ENCODE results near the gene MAPK8. TPM values are rescaled to one million over a fixed set of nuclear protein-coding genes. Genes with fewer than 3 reads are reported as not detected.

Gene MAPK8
- total and polyA plus RNA-seq, 10 donors: 5.2 to 61.4 (median 37.4) TPM

DNA sequence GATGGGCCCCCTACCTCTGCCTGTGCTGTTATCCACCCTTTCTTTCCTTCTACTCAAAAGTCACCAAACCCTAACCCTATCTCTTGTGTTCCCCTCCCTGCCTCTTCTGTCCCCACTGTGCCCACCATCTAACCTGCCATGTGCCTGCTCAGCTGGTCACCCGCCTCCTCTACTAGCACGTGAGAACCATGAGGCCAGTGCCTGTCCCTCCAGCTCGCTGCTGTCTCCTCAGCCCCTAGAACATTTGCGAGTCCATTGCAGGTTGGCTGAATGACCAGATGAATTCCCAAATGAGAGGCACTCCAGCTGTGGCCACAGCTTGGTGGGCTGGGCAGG is 169.4 kb downstream of the MAPK8 start:
- H3K4me1 ChIP-seq: no peaks in the 10 kb centered on the region
- no peaks in the 10 kb centered on the region for H3K36me3 ChIP-seq
- H3K27ac ChIP-seq: no peak overlapping the region
- 74 to 89% (median 84%) methylated on average over 4 of the region's 4 CpGs for WGBS, 5 donors
- H3K9me3 ChIP-seq: no peaks in the 10 kb centered on the region
- intact Hi-C loops (cut with DNase I; ENCODE audit: low total_unique reads): no loop called here
- TF ChIP-seq POLR2A (IDR thresholded peaks at IDR 0.05) (no peak), POLR2AphosphoS5 (IDR thresholded peaks at IDR 0.05) (no peak)
- TF ChIP-seq, protein P1, sequence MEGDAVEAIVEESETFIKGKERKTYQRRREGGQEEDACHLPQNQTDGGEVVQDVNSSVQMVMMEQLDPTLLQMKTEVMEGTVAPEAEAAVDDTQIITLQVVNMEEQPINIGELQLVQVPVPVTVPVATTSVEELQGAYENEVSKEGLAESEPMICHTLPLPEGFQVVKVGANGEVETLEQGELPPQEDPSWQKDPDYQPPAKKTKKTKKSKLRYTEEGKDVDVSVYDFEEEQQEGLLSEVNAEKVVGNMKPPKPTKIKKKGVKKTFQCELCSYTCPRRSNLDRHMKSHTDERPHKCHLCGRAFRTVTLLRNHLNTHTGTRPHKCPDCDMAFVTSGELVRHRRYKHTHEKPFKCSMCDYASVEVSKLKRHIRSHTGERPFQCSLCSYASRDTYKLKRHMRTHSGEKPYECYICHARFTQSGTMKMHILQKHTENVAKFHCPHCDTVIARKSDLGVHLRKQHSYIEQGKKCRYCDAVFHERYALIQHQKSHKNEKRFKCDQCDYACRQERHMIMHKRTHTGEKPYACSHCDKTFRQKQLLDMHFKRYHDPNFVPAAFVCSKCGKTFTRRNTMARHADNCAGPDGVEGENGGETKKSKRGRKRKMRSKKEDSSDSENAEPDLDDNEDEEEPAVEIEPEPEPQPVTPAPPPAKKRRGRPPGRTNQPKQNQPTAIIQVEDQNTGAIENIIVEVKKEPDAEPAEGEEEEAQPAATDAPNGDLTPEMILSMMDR (IDR thresholded peaks at IDR 0.05 in 8 of 11, conservative IDR thresholded peaks at IDR 0.05 in 3 of 11): no peak
- no peak overlapping the region for H3K4me3 ChIP-seq
- DNase-seq: no peak
- H3K27me3 ChIP-seq (replicated peaks in 1 of 7): peaks cover 0 to 22% (median 0%) of the 10 kb centered on the region in 7 donors

DNA sequence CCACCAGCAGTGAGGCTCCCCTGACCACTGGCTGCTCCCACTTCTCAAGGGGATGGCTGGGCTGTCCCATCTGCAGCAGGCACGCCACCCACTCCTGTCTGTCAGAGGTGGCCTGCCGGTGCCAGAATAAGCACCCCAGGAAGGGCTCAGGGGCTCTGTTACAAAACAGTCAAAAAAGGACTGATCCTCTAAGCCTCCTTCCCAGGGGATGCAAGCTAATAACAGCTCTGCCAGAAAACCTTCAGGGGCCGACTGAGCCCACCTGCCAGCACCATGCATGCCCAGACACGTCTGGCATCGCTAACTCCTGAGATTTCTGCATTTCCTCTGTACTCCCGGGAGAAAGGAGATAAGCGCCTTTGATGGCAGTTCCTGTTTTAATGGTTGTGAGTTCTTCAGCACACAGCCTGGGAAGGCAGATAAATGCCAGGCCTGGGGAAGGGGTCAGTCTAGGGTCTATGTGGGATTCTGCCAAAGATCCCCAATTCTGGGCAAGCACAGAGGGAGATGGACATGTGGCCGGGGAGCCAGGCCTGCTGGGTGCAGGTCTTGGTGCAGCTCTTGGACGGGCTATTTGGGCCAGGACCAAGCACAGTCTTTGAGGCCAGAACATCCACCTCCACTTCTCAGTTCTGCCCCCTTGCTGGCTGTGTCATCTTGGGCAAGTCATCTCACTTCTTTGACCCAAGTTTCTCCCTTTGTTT is 170.0 kb downstream of the MAPK8 start:
- WGBS, 5 donors: 36 to 46% (median 41%) methylated on average over 8 to 9 of the region's 9 CpGs
- no peak for DNase-seq
- TF ChIP-seq, protein P1 (IDR thresholded peaks at IDR 0.05 in 8 of 11, conservative IDR thresholded peaks at IDR 0.05 in 3 of 11): no peak
- TF ChIP-seq POLR2AphosphoS5 (IDR thresholded peaks at IDR 0.05): no peak
- no peak for TF ChIP-seq POLR2A (IDR thresholded peaks at IDR 0.05)
- H3K27me3 ChIP-seq (replicated peaks in 1 of 7): peaks cover 0 to 25% (median 0%) of the 10 kb centered on the region in 7 donors
- H3K9me3 ChIP-seq: no peaks in the 10 kb centered on the region
- no peaks in the 10 kb centered on the region for H3K36me3 ChIP-seq
- no peaks in the 10 kb centered on the region for H3K4me1 ChIP-seq
- H3K4me3 ChIP-seq: no peak overlapping the region
- H3K27ac ChIP-seq: no peak overlapping the region
- intact Hi-C loops (cut with DNase I; ENCODE audit: low total_unique reads): no loop called here

DNA sequence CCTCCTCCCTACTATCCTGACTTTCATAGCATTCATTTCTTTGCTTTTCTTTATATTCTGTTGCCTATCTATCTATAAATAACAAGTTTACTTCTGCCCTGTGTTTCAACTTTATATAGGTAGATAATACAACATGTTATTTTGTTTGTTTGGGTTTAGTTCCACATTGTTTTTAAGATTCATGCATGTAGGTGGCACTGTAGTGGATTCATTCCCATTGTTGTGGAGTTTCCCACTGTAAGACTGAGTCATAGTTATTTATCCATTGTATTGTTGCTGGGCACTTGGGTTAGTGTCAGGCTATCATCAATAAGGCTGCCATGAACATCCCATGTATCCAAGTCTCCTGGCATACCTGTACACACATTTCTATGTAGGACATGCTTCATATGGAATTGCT is 170.7 kb downstream of the MAPK8 start:
- no peak for DNase-seq
- Histone ChIP-seq H3K36me3 (no peaks in the 10 kb centered on the region), H3K27ac (no peak overlapping the region), H3K4me1 (no peaks in the 10 kb centered on the region), H3K27me3 (replicated peaks in 1 of 7) (peaks cover 0 to 25% (median 0%) of the 10 kb centered on the region in 7 donors), H3K4me3 (no peak overlapping the region), H3K9me3 (no peaks in the 10 kb centered on the region)
- intact Hi-C loops (cut with DNase I; ENCODE audit: low total_unique reads): no loop called here
- no peak for TF ChIP-seq POLR2A (IDR thresholded peaks at IDR 0.05)
- no peak for TF ChIP-seq POLR2AphosphoS5 (IDR thresholded peaks at IDR 0.05)
- TF ChIP-seq, protein P1 (IDR thresholded peaks at IDR 0.05 in 8 of 11, conservative IDR thresholded peaks at IDR 0.05 in 3 of 11): no peak

DNA sequence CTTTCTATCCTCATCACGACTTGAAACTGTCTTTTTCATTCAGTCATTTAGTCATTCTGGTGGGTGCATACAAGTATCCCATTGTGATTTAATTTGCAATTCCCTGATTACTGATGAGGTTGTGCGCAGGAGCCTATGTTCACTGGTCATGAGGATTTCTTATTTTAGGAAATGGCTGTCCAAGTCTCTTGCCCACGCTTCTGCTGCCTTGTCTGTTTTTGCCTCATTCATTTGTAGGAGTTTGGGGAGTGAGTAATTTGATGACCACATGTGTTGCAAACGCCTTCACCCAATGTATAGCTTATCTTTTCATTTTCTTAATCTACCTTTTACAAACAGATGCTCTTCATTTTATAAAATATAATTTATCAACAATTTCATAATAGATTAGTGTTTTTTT is 171.1 kb downstream of the MAPK8 start:
- DNase-seq: no peak
- Histone ChIP-seq H3K9me3 (no peaks in the 10 kb centered on the region), H3K27me3 (replicated peaks in 1 of 7) (peaks cover 0 to 25% (median 0%) of the 10 kb centered on the region in 7 donors), H3K27ac (no peak overlapping the region), H3K36me3 (no peaks in the 10 kb centered on the region), H3K4me1 (no peaks in the 10 kb centered on the region), H3K4me3 (no peak overlapping the region)
- no peak for TF ChIP-seq POLR2A (IDR thresholded peaks at IDR 0.05)
- no peak for TF ChIP-seq POLR2AphosphoS5 (IDR thresholded peaks at IDR 0.05)
- TF ChIP-seq, protein P1 (IDR thresholded peaks at IDR 0.05 in 8 of 11, conservative IDR thresholded peaks at IDR 0.05 in 3 of 11): no peak
- intact Hi-C loops (cut with DNase I; ENCODE audit: low total_unique reads): no loop called here
- WGBS, 5 donors: 77 to 82% (median 81%) methylated on average over 4 of the region's 4 CpGs
